HG03045 (cell line): Measurements from ENCODE around the gene ANAPC1.
"Not testable (repeated sequence)": the region's sequence is repeated elsewhere in the genome, so short reads cannot be mapped to it uniquely, and the experiment has no call there.

Source experiments
- ATAC-seq: cut with Tn5 transposase; IDR thresholded peaks from one replicate; pipeline ENCODE4 v1.9.1; 2021; ENCODE audit warnings: mild to moderate bottlenecking, moderate library complexity; ENCODE audit not compliant: unreplicated experiment

ANAPC1 gene

GRCh38 chr2:111735838-111736721 lies 147.9 kb downstream of the ANAPC1 start:
- not testable (repeated sequence) for ATAC-seq

DNA sequence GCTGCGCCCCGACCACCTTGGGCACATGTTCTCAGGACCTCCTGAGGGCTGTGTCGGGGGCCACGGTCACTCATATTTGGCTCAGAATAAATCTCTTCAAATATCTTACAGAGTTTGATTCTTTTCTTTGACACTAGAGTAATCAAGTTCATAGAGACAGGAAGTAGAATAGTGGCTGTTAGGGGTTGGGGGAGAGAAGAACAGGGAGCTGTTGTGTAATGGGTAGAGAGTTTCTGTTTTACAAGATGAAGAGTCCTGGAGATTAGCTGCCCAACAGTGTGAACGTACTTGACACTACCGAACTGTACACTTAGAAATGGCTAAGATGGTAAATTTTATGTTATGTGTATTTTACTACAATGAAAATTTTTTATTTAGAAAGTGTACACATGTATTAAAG lies 148.6 kb downstream of the ANAPC1 start:
- ATAC-seq = not testable (repeated sequence)

GRCh38 chr2:111729812-111730458 lies 154.1 kb downstream of the ANAPC1 start:
- not testable (repeated sequence) for ATAC-seq

GRCh38 chr2:111727611-111728110 lies 156.3 kb downstream of the ANAPC1 start:
- not testable (repeated sequence) for ATAC-seq

- ATAC-seq = peak; percentile 49
Measured at GRCh38 chr2:111725742-111726141, 158.3 kb downstream of the ANAPC1 start.

GRCh38 chr2:111719610-111720009 lies 164.4 kb downstream of the ANAPC1 start:
- ATAC-seq = not testable (repeated sequence)
